ENCODE measurements around the gene GDPD5. TPM values are rescaled to one million over a fixed set of nuclear protein-coding genes. Genes with fewer than 3 reads are reported as not detected.

Gene GDPD5
- total RNA-seq, 1 experiment from 2014 or later = 4.0 TPM

GRCh38 chr11:75449776-75450175 is 76.0 kb downstream of the GDPD5 start:
- no peak for DNase-seq (ENCODE audit: low spot score)

GRCh38 chr11:75449271-75449670 is 76.5 kb downstream of the GDPD5 start:
- DNase-seq (ENCODE audit: low spot score) = no peak

- DNase-seq (ENCODE audit: low spot score) = no peak
Measured at GRCh38 chr11:75447415-75447814, 78.3 kb downstream of the GDPD5 start.

DNA sequence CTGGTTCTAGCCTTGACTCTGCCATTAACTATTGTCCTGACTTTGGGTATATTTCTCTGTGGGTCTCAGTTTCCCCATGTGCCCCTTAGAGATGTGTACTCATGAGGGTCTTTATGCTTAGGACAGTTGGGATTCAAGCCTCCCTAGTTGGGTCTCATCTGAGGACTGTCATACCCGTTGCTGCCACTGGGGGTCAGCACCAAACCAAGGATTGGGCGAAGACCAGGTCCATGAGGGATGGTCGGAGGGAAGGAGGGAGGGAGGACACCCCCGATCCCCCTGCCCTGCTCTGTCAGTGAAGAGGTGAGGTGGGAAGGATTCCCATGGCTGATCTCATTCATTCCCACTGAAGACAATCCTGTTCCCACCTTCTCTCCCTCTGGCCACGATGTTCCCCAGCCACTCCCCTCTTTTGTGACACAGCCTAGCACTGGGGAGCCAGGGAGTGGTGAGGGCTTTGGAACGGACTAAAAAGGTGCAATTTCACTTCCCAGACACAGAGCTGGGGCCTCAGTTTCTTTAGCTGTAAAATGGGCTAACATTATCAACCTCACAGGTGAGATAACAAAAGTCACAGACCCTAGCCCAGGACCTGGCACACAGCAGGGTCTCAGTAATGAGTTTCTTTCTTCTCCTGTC is 80.3 kb downstream of the GDPD5 start:
- DNase-seq (ENCODE audit: low spot score) = peak; percentile 87

GRCh38 chr11:75443043-75443442 is 82.7 kb downstream of the GDPD5 start:
- no peak for DNase-seq (ENCODE audit: low spot score)

DNA sequence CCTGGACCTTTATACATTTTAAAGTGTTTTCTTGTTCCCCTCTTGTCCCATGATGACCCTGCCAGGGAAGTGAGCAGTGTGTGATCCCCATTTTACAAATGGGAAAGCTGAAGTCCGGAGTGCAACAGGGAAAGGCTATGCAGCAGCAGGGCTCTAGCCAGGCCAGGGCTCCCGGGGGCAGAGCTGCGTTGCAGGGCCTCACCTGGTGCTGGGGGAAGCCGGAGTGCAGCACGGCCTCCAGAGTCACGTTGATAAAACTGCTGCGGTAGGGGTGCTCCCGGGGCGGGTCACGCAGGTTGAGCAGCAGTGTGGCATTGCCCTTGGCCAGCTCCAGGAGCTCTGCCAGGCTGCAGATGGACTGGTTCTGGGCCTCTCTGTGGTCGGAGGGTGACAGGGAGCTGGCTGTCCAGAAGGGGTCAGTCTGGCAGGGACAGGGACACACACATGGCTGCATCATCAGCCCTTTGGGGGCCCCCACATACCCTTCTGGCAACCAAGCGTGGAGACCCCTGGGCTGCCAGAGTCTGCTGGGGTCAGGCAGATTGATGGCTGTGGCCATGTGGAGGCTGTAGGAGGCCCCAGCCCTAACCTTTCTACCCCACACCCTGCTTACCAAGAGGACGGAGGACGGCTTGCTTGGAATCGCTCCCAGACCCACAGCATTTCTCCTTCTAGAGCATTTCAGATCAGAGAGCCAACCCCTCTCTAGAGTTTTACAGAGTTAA is 83.4 kb downstream of the GDPD5 start:
- no peak for DNase-seq (ENCODE audit: low spot score)

GRCh38 chr11:75441804-75442132 is 84.0 kb downstream of the GDPD5 start:
- DNase-seq (ENCODE audit: low spot score) = no peak

DNA sequence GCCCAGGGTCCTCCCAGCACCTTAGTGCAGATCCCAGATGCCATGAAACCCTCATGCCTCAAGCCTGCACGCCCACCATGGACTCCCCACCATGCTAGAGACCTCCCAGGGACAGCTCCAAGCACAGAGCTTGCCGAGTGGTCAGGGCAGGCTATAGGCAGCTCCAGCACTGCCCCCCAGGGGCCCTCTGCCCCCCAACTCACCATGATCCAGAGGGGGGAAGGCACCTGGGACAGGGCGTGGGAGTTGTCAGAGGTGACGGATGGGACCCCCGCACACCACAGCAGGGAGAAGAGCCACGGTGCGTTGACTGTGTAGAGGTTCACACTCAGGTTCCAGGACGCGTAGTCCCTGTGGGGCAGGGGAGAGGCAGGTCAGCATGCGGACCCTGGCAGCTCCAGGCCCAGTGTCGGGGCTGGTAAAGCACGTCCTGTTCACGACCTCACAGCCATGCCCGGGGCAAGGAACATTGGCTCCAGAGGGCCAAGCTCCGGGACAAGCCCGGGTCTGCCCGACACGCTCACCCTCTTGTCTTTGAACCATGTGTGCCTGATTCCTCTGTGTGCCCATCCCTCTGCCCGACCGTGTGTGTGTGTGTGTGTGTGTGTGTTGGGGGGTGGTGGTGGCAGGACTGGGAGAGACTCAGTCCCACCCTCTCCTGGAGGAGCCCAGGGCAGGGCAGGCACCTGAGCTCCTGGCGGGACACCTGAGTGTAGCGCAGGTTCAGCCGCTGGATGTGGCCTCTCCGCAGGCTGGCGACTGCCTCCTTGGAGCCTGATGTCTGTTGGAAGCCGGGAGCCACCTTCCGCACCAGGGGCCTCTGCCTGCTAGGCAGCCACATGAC is 84.6 kb downstream of the GDPD5 start:
- no peak for DNase-seq (ENCODE audit: low spot score)

DNA sequence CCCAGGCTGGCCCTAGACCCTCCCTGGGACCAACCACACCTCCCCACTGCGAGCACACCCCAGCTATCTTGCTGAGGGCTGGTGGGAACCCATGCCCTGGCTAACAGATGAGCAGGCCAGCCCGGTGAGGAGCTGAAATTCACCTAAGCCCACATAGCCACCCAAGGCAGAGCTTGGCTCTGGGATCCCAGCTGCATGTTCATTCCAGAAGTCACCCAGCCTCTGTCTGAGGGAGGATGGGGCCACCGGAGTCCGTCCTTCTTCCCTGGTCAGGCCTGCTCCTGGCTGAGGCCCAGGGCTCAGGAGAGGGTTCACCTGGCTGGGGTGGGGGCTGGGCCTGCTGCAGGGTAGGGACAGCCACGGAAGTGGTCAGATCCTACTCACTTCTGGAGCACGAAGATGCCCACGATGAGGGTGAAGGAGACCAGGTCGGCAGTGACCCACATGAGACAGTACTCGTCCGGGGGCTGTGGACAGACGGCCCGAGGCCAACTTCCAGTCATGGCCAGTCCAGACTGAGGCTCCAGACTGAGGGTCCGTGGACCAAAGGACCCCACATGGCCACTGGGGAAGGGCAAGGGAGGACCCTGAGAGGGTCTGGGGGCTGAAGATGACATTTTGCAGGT is 86.1 kb downstream of the GDPD5 start:
- no peak for DNase-seq (ENCODE audit: low spot score)

GRCh38 chr11:75439026-75439425 is 86.7 kb downstream of the GDPD5 start:
- no peak for DNase-seq (ENCODE audit: low spot score)

DNA sequence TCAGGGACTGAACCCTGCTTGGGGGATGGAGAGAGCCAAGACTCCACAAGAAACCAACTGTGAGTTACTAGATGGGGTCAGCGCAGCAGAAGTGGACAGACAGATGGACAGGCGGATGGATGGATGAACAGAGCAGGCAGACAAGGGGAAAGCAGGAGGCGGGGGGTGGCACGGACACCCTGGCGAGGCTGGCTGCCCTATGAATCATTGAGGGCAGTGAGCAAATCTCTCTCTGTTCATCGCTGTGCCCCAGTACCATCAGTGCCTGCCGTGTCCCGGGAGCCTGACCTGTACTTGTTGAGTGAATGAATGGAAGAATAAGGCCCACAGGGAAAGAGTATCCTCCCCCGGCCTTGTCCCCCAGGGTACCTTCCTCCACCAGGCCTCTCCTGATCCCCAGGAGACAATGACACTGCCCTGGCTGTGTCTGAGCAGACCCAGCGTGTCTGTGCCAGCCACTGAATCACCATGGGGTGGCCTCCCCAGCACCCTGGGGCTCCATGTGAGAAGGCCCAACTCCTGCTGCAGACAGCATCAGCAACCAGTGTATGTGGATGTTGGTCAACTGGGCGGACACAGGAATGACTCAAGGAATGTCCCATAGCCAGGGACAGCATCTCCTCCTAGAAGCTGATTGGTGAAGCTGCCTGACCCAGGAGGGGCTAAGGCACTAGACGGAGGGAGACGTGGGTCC is 87.6 kb downstream of the GDPD5 start:
- DNase-seq (ENCODE audit: low spot score) = no peak

- DNase-seq (ENCODE audit: low spot score) = no peak
Measured at GRCh38 chr11:75436806-75437205, 88.9 kb downstream of the GDPD5 start.

DNA sequence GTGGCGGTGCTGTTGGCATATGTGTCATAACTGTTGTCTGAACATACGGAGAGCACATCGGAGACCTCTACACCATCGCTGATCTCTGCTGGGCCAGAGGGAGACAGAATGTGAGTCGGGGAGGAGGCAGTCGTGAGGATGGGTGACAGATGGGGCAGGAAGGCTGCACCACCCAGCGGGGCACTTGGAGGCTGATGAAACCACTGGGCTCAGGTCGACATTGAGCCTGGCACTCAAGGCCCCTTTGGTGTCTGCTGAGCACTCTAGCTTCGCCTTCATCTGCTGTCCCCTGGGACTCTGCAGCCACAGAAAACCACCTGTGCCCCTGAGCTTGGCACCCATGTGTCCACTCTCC is 90.2 kb downstream of the GDPD5 start:
- DNase-seq (ENCODE audit: low spot score) = no peak

DNA sequence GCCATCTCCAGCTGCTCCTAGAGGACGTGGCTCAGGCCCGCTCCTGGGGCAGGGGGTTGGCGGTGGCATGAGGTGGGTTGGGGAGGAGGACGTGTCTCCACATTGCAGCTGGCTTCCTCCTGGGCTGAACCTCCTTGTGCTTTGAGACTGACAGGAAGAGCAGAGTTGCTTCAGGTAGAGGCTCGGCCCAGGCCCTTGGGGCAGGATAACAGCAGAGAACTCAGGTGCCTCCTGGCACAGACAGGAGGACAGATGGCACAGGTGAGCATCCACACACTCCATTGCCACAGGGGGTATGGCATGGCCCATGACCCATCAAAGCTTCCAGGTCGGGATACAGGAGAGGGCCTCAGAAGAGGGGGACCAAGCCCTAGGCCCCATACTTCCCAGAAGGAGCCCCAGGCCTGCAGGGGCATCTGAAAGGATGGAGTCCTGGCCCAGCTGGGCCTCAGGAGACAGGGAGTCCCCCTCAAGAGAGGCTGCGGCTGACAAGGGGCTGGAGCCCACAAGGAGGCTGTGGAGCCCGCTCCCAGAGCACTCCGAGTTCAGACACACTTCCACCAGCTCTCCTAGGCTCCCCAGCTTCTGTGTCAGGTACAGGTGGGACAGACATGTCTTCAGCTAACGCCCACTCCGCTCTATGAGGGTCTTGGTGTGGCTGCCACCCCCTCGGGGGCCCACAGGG is 90.7 kb downstream of the GDPD5 start:
- no peak for DNase-seq (ENCODE audit: low spot score)

- DNase-seq (ENCODE audit: low spot score) = no peak
Measured at GRCh38 chr11:75434051-75434450, 91.7 kb downstream of the GDPD5 start.

- DNase-seq (ENCODE audit: low spot score) = no peak
Measured at GRCh38 chr11:75433443-75433842, 92.3 kb downstream of the GDPD5 start.

- DNase-seq (ENCODE audit: low spot score) = no peak
Measured at GRCh38 chr11:75432911-75433321, 92.8 kb downstream of the GDPD5 start, which contains the start of gene KLHL35. Gene KLHL35 (minus strand): TSS chr11:75433203. CDS start chr11:75430629, 2,574 bp downstream.

DNA sequence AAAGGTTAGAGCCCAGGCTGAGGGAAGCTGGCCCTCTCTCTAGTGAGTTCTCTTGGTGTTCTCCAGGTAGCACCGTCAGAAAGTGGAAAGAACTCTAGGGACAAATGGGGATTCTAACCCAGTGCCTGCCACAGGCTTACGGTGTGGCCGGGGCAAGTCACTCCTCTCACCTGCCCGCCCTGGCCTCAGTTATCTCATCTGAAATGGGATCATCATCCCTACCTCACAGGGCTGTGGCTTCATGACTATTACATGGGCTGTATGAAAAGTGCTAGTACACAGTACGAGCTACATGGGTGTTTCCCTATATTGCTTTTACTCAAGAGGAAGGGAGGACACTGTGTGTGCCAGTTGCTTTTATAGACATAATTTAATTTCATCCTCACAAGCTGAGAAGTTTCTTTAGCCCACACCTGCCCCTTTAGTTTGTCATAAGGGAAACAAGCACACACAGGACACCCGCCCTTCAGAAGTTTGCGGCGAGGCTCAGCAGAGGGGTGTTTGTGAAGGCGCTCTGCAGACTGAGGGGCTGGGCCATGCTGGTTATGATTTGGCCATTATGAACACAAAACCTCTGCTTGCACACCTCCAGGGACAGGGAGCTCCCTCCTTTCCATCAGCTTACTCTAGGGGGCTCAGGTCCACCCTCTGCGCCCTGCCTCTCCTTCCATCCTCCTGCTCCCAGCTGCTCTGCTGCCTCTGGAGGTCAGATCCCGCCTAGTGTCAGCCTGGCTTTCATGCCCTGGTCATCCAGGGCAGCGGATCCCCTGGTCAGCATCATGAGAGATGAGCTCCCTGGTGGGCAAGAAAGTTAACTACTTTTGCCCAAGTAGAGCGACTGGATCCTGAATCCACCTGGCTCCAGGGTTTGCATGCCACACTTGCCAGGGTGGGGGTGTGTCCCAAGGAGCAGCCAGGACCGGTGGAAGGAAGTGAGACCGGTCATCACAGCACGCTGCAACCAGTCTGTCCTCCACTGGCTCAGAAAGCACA is 93.9 kb downstream of the GDPD5 start:
- DNase-seq (ENCODE audit: low spot score) = peak; percentile 19

- no peak for DNase-seq (ENCODE audit: low spot score)
Measured at GRCh38 chr11:75430714-75431532, 94.8 kb downstream of the GDPD5 start.

Data from HT-29 (cell line).